ENCODE measurements around the gene C4orf50. TPM values are rescaled to one million over a fixed set of nuclear protein-coding genes. Genes with fewer than 3 reads are reported as not detected.

C4orf50 gene
- polyA plus RNA-seq, 3 donors = not detected

DNA sequence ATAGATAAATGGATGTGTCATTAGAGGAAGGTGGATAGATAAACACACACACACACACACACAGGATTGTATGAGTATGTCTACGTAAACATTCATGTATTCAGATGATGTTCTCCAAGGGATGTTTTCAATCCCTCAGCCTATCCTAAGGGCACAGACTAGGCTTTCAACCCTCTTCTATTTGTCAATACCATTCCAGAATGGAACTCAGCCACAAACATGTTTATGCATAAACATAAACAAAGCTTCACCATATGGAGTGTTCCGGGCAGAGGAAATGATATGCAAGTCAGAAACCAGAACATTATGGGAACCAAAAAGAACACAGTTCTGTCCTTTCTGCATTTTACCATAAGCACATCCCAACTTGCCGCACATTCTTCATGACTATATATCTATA lies 150.4 kb downstream of the C4orf50 start:
- H4K20me1 ChIP-seq (ENCODE audit: insufficient read depth, low read length) = no peaks in the 10 kb centered on the region
- no peak overlapping the region for H2AFZ ChIP-seq (ENCODE audit: insufficient read depth, low read depth, low read length, poor library complexity, severe bottlenecking)
- Mint-ChIP-seq H3K27me3 (ENCODE audit: low read depth in 3 of 3) (peaks cover 18 to 46% (median 28%) of the 10 kb centered on the region in 3 donors), H3K4me1 (peaks cover 8% of the 10 kb centered on the region), H3K36me3 (no peaks in the 10 kb centered on the region), H3K4me3 (no peak overlapping the region), H3K9me3 (peaks cover 0 to 8% (median 3%) of the 10 kb centered on the region in 7 donors), H3K27ac (no peak overlapping the region)
- peaks cover 0 to 3% of the 10 kb centered on the region in 2 donors for H3K9me3 ChIP-seq (replicated peaks in 1 of 2; ENCODE audit: control insufficient read depth in 1 of 2, insufficient read depth in 1 of 2, low read length in 2 of 2)
- no CpG with 5 or more reads among the region's 3 CpGs for WGBS (ENCODE audit: insufficient coverage)
- no peak overlapping the region for H3K9ac ChIP-seq (ENCODE audit: insufficient read depth, low read length, poor library complexity, severe bottlenecking)
- H3K4me1 ChIP-seq (ENCODE audit: control insufficient read depth in 1 of 2, insufficient read depth in 2 of 2, low read length in 2 of 2) = no peaks in the 10 kb centered on the region
- H3K4me2 ChIP-seq (replicated peaks; ENCODE audit: extremely low read depth, low read length, poor library complexity, severe bottlenecking) = no peak overlapping the region
- intact Hi-C loops (cut with micrococcal nuclease) = no loop called here
- no peak for DNase-seq
- no peaks in the 10 kb centered on the region for H3K27me3 ChIP-seq (ENCODE audit: control insufficient read depth in 2 of 2, insufficient read depth in 2 of 2, low read length in 2 of 2)
- no peak overlapping the region for H3K4me3 ChIP-seq (replicated peaks in 1 of 3; ENCODE audit: low read depth in 2 of 3, low read length in 3 of 3)
- H3K27ac ChIP-seq (ENCODE audit: low read depth in 1 of 2, low read length in 2 of 2) = no peak overlapping the region
- no peaks in the 10 kb centered on the region for H3K36me3 ChIP-seq (replicated peaks in 1 of 2; ENCODE audit: control insufficient read depth in 1 of 2, insufficient read depth in 2 of 2, low read length in 2 of 2)
- TF ChIP-seq CTCF (IDR thresholded peaks at IDR 0.05) = no peak
- H3K79me2 ChIP-seq (ENCODE audit: insufficient read depth, low read length) = no peaks in the 10 kb centered on the region

DNA sequence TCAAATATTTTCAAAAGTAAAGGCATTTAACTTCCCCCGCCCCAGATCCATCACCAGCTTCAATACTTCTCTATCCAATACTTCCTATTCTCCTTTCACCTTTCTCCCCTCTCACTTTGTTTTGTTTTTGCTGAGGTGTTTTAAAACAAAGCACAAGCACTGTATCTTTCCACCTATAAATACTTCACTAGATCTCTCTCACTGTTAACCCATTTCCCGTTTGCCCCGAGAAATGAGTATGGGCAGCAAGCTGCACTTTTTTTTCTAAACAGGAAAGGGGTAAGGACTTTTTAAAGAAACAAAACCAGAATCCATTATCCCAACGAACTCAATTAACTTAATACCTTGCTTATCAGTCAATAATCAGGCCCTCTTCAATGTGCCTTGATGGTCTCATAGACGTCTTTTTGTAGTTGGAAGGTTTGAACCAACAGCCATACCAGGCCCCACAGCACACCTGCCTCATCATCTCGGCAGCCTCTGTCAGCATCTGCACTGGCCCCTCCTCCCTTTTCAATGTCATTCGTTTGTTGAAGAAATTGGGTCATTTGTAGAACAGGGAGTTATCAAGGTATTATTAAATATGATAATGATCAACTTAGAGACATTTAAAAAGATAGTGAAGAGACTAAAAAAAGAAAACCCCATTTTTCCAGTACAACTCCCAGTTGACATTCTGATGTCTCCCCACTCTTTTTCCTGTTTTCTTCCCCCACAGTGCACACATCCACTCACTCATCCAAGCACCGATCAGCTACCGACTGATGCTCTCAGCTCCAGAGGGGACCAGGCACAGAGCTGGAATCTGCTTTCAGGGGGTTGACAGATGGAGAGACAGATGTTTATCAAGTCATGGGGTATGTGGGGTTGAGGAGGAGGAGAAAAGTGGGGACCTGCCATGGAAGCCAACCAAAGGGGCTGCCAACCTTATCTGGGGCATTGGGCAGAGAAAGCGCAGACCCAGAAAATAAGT lies 151.1 kb downstream of the C4orf50 start:
- intact Hi-C loops (cut with micrococcal nuclease) = no loop called here
- H3K36me3 ChIP-seq (replicated peaks in 1 of 2; ENCODE audit: control insufficient read depth in 1 of 2, insufficient read depth in 2 of 2, low read length in 2 of 2) = no peaks in the 10 kb centered on the region
- H3K27me3 ChIP-seq (ENCODE audit: control insufficient read depth in 2 of 2, insufficient read depth in 2 of 2, low read length in 2 of 2) = no peaks in the 10 kb centered on the region
- H3K79me2 ChIP-seq (ENCODE audit: insufficient read depth, low read length) = no peaks in the 10 kb centered on the region
- Mint-ChIP-seq H3K36me3 (no peaks in the 10 kb centered on the region), H3K27ac (no peak overlapping the region), H3K4me3 (peak overlapping the region in 1 of 2 donors; percentile 48), H3K27me3 (ENCODE audit: low read depth in 3 of 3) (peaks cover 18 to 49% (median 25%) of the 10 kb centered on the region in 3 donors), H3K9me3 (peaks cover 0 to 8% (median 3%) of the 10 kb centered on the region in 7 donors), H3K4me1 (peaks cover 8% of the 10 kb centered on the region)
- DNase-seq = no peak
- H3K9ac ChIP-seq (ENCODE audit: insufficient read depth, low read length, poor library complexity, severe bottlenecking) = no peak overlapping the region
- no peaks in the 10 kb centered on the region for H3K4me1 ChIP-seq (ENCODE audit: control insufficient read depth in 1 of 2, insufficient read depth in 2 of 2, low read length in 2 of 2)
- no peaks in the 10 kb centered on the region for H4K20me1 ChIP-seq (ENCODE audit: insufficient read depth, low read length)
- H3K27ac ChIP-seq (ENCODE audit: low read depth in 1 of 2, low read length in 2 of 2) = no peak overlapping the region
- no peak overlapping the region for H3K4me3 ChIP-seq (replicated peaks in 1 of 3; ENCODE audit: low read depth in 2 of 3, low read length in 3 of 3)
- TF ChIP-seq CTCF (IDR thresholded peaks at IDR 0.05) = no peak
- no CpG with 5 or more reads among the region's 10 CpGs for whole genome bisulfite sequencing (ENCODE audit: insufficient coverage)
- peaks cover 0 to 3% of the 10 kb centered on the region in 2 donors for H3K9me3 ChIP-seq (replicated peaks in 1 of 2; ENCODE audit: control insufficient read depth in 1 of 2, insufficient read depth in 1 of 2, low read length in 2 of 2)
- H3K4me2 ChIP-seq (replicated peaks; ENCODE audit: extremely low read depth, low read length, poor library complexity, severe bottlenecking) = no peak overlapping the region
- H2AFZ ChIP-seq (ENCODE audit: insufficient read depth, low read depth, low read length, poor library complexity, severe bottlenecking) = no peak overlapping the region
